GM19467 (cell line): ENCODE results near the gene ASIP.
"Not testable (repeated sequence)": the region's sequence is repeated elsewhere in the genome, so short reads cannot be mapped to it uniquely, and the experiment has no call there.

Experiments used
- ATAC-seq: cut with Tn5 transposase; IDR thresholded peaks from one replicate; pipeline ENCODE4 v1.9.1; 2021; ENCODE audit warnings: mild to moderate bottlenecking, moderate library complexity; ENCODE audit not compliant: unreplicated experiment

ASIP gene

GRCh38 chr20:34282041-34282440, 40.8 kb downstream of the ASIP start:
- no peak for ATAC-seq

- ATAC-seq, result no peak
Measured at GRCh38 chr20:34283844-34284243, 42.6 kb downstream of the ASIP start.

GRCh38 chr20:34285450-34285849, 44.2 kb downstream of the ASIP start:
- no peak for ATAC-seq

- ATAC-seq, result not testable (repeated sequence)
Measured at GRCh38 chr20:34287500-34287899, 46.3 kb downstream of the ASIP start.

GRCh38 chr20:34290471-34290870, 49.2 kb downstream of the ASIP start:
- no peak for ATAC-seq

GRCh38 chr20:34292496-34292895, 51.3 kb downstream of the ASIP start:
- ATAC-seq, result no peak

GRCh38 chr20:34293119-34293518, 51.9 kb downstream of the ASIP start:
- ATAC-seq, result no peak

- no peak for ATAC-seq
Measured at GRCh38 chr20:34293589-34293988, 52.4 kb downstream of the ASIP start.

- no peak for ATAC-seq
Measured at GRCh38 chr20:34294563-34294962, 53.3 kb downstream of the ASIP start.

- no peak for ATAC-seq
Measured at GRCh38 chr20:34295284-34295683, 54.1 kb downstream of the ASIP start.

- no peak for ATAC-seq
Measured at GRCh38 chr20:34296468-34296867, 55.2 kb downstream of the ASIP start.

- not testable (repeated sequence) for ATAC-seq
Measured at GRCh38 chr20:34298294-34298784, 57.1 kb downstream of the ASIP start.

GRCh38 chr20:34299556-34300255, 58.5 kb downstream of the ASIP start:
- no peak for ATAC-seq

GRCh38 chr20:34300256-34300806, 59.1 kb downstream of the ASIP start:
- ATAC-seq, result no peak

- no peak for ATAC-seq
Measured at GRCh38 chr20:34300809-34301586, 59.8 kb downstream of the ASIP start.

GRCh38 chr20:34301587-34302311, 60.5 kb downstream of the ASIP start:
- no peak for ATAC-seq

- no peak for ATAC-seq
Measured at GRCh38 chr20:34302312-34302722, 61.1 kb downstream of the ASIP start.

GRCh38 chr20:34302723-34303533, 61.7 kb downstream of the ASIP start, which contains the start of gene AHCY:
Gene AHCY, minus strand, starts transcription at chr20:34303355. Its CDS starts 85 bp downstream, at chr20:34303270.
- ATAC-seq, result peak; percentile 79

- ATAC-seq, result no peak
Measured at GRCh38 chr20:34305333-34306230, 64.4 kb downstream of the ASIP start.
